ENCODE results near the gene LRRC2.

The LRRC2 gene

GRCh38 chr3:46609212-46609721 lies 43.2 kb upstream of the LRRC2 start:
- H3K4me3 ChIP-seq (ENCODE audit: control insufficient read depth, low read depth, low read length) = no peak overlapping the region
- TF ChIP-seq, protein P1, sequence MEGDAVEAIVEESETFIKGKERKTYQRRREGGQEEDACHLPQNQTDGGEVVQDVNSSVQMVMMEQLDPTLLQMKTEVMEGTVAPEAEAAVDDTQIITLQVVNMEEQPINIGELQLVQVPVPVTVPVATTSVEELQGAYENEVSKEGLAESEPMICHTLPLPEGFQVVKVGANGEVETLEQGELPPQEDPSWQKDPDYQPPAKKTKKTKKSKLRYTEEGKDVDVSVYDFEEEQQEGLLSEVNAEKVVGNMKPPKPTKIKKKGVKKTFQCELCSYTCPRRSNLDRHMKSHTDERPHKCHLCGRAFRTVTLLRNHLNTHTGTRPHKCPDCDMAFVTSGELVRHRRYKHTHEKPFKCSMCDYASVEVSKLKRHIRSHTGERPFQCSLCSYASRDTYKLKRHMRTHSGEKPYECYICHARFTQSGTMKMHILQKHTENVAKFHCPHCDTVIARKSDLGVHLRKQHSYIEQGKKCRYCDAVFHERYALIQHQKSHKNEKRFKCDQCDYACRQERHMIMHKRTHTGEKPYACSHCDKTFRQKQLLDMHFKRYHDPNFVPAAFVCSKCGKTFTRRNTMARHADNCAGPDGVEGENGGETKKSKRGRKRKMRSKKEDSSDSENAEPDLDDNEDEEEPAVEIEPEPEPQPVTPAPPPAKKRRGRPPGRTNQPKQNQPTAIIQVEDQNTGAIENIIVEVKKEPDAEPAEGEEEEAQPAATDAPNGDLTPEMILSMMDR (conservative IDR thresholded peaks at IDR 0.05; ENCODE audit: control insufficient read depth, insufficient read depth, low read depth, low read length) = no peak
- DNase-seq (ENCODE audit: low read depth) = no peak

- TF ChIP-seq, protein P1 (conservative IDR thresholded peaks at IDR 0.05; ENCODE audit: control insufficient read depth, insufficient read depth, low read depth, low read length) = peak; percentile 16
- peak; percentile 12 for DNase-seq (ENCODE audit: low read depth)
- no peak overlapping the region for H3K4me3 ChIP-seq (ENCODE audit: control insufficient read depth, low read depth, low read length)
These were observed 41.5 kb upstream of the LRRC2 start for GRCh38 chr3:46607603-46608028.

DNA sequence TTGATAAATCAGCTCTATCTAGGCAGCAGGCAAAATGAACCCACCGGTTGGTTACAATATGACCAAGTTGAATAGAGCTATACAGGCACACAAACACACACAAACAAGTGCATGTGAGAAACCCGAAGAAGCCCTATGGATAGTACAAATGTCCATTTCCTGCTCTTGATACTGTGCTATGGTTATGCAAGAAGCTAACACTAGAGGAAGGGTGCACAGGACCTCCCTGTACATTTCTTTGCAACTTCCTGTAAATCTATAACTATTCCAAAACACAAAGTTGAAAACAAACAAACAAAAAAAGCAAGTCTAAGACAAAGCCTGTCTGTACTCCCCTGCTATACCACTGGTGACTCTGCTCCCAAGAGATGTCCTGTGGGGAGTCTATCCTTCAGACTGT lies 38.0 kb upstream of the LRRC2 start:
- DNase-seq (ENCODE audit: low read depth) = no peak
- H3K4me3 ChIP-seq (ENCODE audit: control insufficient read depth, low read depth, low read length) = no peak overlapping the region
- TF ChIP-seq, protein P1 (conservative IDR thresholded peaks at IDR 0.05; ENCODE audit: control insufficient read depth, insufficient read depth, low read depth, low read length) = no peak

- no peak overlapping the region for H3K4me3 ChIP-seq (ENCODE audit: control insufficient read depth, low read depth, low read length)
- DNase-seq (ENCODE audit: low read depth) = no peak
- TF ChIP-seq, protein P1 (conservative IDR thresholded peaks at IDR 0.05; ENCODE audit: control insufficient read depth, insufficient read depth, low read depth, low read length) = no peak
These were observed 37.4 kb upstream of the LRRC2 start for GRCh38 chr3:46603446-46604046.

GRCh38 chr3:46599590-46599989 lies 33.5 kb upstream of the LRRC2 start:
- no peak overlapping the region for H3K4me3 ChIP-seq (ENCODE audit: control insufficient read depth, low read depth, low read length)
- DNase-seq (ENCODE audit: low read depth) = no peak
- TF ChIP-seq, protein P1 (conservative IDR thresholded peaks at IDR 0.05; ENCODE audit: control insufficient read depth, insufficient read depth, low read depth, low read length) = no peak

DNA sequence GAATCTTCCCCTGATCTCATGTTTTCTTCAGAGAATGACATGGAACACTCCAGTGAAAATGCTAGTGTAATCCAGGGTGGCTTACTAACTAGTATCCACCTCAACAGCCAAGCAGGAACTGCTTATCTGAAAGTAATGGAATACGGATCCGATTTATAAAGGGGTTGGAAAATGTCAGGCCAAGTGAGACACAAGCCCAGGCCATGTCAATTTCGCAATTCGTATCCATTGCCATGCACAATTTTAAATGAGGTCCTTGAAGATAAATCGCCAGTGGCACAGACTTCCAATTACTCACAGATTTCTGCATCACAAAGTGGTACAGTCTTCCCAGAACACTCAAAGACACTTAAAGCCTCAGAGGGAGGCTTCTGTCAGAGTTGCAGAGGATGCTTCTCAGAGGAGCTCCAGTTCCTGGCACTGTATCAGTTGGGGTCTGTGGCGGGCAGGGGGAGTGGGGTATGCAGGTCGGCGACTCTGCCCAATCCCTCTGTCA lies 29.8 kb upstream of the LRRC2 start:
- TF ChIP-seq, protein P1 (conservative IDR thresholded peaks at IDR 0.05; ENCODE audit: control insufficient read depth, insufficient read depth, low read depth, low read length) = no peak
- no peak for DNase-seq (ENCODE audit: low read depth)
- no peak overlapping the region for H3K4me3 ChIP-seq (ENCODE audit: control insufficient read depth, low read depth, low read length)

Measured in fibroblast of mammary gland (primary cell).